Stimulated activated CD4-positive, alpha-beta T cell treated with anti-CD3 and anti-CD28 coated beads, Interleukin-4, amount 100 ng/mL, for 1 hour (primary cell): ENCODE measurements around the gene SETD2.
A peak's percentile ranks its signal among the peaks of the same experiment; 100 is the strongest.
"Not testable (repeated sequence)": the region's sequence is repeated elsewhere in the genome, so short reads cannot be mapped to it uniquely, and the experiment has no call there.

Experiments used
- DNase-seq: peaks from one replicate; pipeline ENCODE4 v3.0.0-alpha.2; 2020

Gene SETD2

GRCh38 chr3:47164007-47164881 is at the start of gene SETD2:
Gene SETD2 (minus strand): TSS chr3:47164113. CDS start chr3:47163924, 189 bp downstream.
- peak; percentile 85 for DNase-seq

- no peak for DNase-seq
Measured at GRCh38 chr3:47210863-47211405, 47.0 kb upstream of the SETD2 start.

GRCh38 chr3:47206022-47206421 is 42.1 kb upstream of the SETD2 start:
- not testable (repeated sequence) for DNase-seq

- DNase-seq = no peak
Measured at GRCh38 chr3:47204875-47205274, 41.0 kb upstream of the SETD2 start.

- no peak for DNase-seq
Measured at GRCh38 chr3:47202542-47202941, 38.6 kb upstream of the SETD2 start.

GRCh38 chr3:47197287-47197686 is 33.4 kb upstream of the SETD2 start:
- DNase-seq = no peak

- DNase-seq = no peak
Measured at GRCh38 chr3:47194994-47195393, 31.1 kb upstream of the SETD2 start.

GRCh38 chr3:47193871-47194859 is 30.3 kb upstream of the SETD2 start:
- no peak for DNase-seq

- DNase-seq = no peak
Measured at GRCh38 chr3:47186285-47186684, 22.4 kb upstream of the SETD2 start.

GRCh38 chr3:47181685-47182084 is 17.8 kb upstream of the SETD2 start:
- DNase-seq = not testable (repeated sequence)

- not testable (repeated sequence) for DNase-seq
Measured at GRCh38 chr3:47180011-47180410, 16.1 kb upstream of the SETD2 start.

GRCh38 chr3:47176582-47176981 is 12.7 kb upstream of the SETD2 start:
- no peak for DNase-seq

- DNase-seq = peak; percentile 58
Measured at GRCh38 chr3:47163169-47164006, 525 bp downstream of the SETD2 start.

GRCh38 chr3:47162697-47163168 is 1.2 kb downstream of the SETD2 start:
- no peak for DNase-seq

- DNase-seq = no peak
Measured at GRCh38 chr3:47161983-47162696, 1.8 kb downstream of the SETD2 start.

GRCh38 chr3:47159820-47160219 is 4.1 kb downstream of the SETD2 start:
- no peak for DNase-seq

GRCh38 chr3:47158208-47158607 is 5.7 kb downstream of the SETD2 start:
- no peak for DNase-seq

- DNase-seq = no peak
Measured at GRCh38 chr3:47156396-47156795, 7.5 kb downstream of the SETD2 start.

GRCh38 chr3:47152578-47152977 is 11.3 kb downstream of the SETD2 start:
- no peak for DNase-seq

- DNase-seq = no peak
Measured at GRCh38 chr3:47151836-47152235, 12.1 kb downstream of the SETD2 start.

- no peak for DNase-seq
Measured at GRCh38 chr3:47149339-47149933, 14.5 kb downstream of the SETD2 start.
